KBM-7 (cell line): Measurements from ENCODE around the gene MARK1.

ENCODE experiments used
- DNase-seq: peaks from one replicate; pipeline ENCODE4 v3.0.0-alpha.2; 2015
- in situ Hi-C: fragments of 300-500 bp; cut with MboI; formaldehyde crosslinking; loops from 2 replicates; pipeline ENCODE4 v1.14.3; 2020; ENCODE audit warnings: low sequenced_read_pairs, low pct_unique_long_range_greater_than_20kb, mixed read lengths

Gene MARK1

GRCh38 chr1:220702733-220703270 is 174.9 kb downstream of the MARK1 start:
- no peak for DNase-seq
- in situ Hi-C loops = no loop called here

- in situ Hi-C loops = no loop called here
- DNase-seq = no peak
Observed at GRCh38 chr1:220703305-220703704, 175.4 kb downstream of the MARK1 start.

GRCh38 chr1:220705782-220706181 is 177.8 kb downstream of the MARK1 start:
- DNase-seq = no peak
- in situ Hi-C loops = no loop called here

- in situ Hi-C loops = no loop called here
- no peak for DNase-seq
Observed at GRCh38 chr1:220706480-220706879, 178.5 kb downstream of the MARK1 start.

- in situ Hi-C loops = no loop called here
- no peak for DNase-seq
Observed at GRCh38 chr1:220707160-220707559, 179.2 kb downstream of the MARK1 start.

GRCh38 chr1:220708244-220708643 is 180.3 kb downstream of the MARK1 start:
- in situ Hi-C loops = no loop called here

GRCh38 chr1:220708936-220709801 is 181.2 kb downstream of the MARK1 start:
- in situ Hi-C loops = no loop called here
- DNase-seq = no peak

More at GRCh38 chr1:220708244-220708643, 180.3 kb downstream of the MARK1 start:
- no peak for DNase-seq

GRCh38 chr1:220710333-220710732 is 182.4 kb downstream of the MARK1 start:
- no peak for DNase-seq

GRCh38 chr1:220711056-220711809 is 183.3 kb downstream of the MARK1 start:
- in situ Hi-C loops = no loop called here
- DNase-seq = no peak

More at GRCh38 chr1:220710333-220710732, 182.4 kb downstream of the MARK1 start:
- in situ Hi-C loops = no loop called here
